GM18858 (cell line): ENCODE measurements around the gene IPO7.
"Not testable (repeated sequence)": the region's sequence is repeated elsewhere in the genome, so short reads cannot be mapped to it uniquely, and the experiment has no call there.

Experiments used
- ATAC-seq: cut with Tn5 transposase; IDR thresholded peaks from one replicate; pipeline ENCODE4 v1.9.1; 2021; ENCODE audit not compliant: unreplicated experiment

IPO7 gene

DNA sequence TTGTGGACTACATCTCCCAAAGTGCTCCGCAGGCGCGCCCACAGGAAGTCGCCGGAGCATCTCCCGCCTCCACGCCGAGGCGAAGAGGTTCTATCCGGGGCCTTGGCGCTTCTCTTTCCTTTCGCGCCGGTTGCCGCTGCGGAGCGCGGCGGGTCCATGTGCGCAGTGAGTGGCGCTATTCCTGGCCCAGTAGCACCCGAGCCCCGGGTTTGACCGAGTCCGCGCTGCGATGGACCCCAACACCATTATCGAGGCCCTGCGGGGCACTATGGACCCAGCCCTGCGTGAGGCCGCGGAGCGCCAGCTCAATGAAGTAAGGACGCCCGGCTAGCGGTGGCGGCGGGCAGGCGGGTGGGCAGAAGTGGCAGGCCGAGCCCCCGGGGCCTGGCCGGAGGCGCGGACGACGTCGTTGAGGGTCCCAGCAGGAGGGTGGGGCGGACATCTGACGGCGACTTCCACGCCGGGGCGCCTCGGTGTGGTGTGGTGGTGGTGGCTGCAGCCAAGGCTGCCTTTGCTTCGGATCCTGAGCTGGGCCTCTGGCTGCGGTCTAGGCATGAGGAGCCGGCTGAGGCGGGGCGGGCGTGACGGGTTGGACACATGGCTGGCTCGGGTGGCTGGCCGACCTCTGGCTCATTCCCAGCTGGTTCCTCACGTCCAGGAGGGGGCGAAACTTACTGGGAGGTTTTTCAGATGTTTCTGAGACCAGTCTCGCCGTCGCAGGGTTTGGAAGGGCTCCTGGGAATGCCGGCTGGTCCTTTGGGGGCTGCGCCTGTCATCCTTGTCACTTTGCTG is at the start of gene IPO7:
TSS of gene IPO7 (plus strand) at position 118 of the 792 bp plus-strand sequence. CDS start at position 230, 112 bp downstream.
- peak; percentile 79 for ATAC-seq

DNA sequence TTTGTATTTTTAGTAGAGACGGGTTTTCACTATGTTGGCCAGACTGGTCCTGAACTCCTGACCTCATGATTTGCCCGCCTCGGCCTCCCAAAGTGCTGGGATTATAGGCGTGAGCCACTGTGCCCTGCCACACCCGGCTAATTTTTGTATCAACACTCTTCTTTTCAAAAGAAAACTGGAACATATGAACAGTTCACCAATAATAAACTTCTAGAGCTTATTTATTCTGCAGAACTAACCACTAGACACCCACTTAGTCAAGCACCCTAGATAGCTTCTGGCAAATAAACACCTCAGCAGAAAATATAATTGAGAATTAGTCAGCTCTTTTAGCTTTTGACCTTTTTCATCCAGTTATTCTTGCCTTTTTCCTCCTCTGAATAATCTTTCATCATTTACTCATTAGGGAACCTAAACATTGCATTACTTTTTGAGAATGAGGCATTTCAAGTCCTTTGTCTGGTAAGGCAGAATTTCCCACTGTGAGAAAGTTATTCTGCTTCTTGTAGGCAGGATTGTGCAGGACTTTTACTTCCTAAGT is 42.7 kb upstream of the IPO7 start:
- ATAC-seq = no peak

GRCh38 chr11:9344061-9344680 is 40.3 kb upstream of the IPO7 start:
- no peak for ATAC-seq

DNA sequence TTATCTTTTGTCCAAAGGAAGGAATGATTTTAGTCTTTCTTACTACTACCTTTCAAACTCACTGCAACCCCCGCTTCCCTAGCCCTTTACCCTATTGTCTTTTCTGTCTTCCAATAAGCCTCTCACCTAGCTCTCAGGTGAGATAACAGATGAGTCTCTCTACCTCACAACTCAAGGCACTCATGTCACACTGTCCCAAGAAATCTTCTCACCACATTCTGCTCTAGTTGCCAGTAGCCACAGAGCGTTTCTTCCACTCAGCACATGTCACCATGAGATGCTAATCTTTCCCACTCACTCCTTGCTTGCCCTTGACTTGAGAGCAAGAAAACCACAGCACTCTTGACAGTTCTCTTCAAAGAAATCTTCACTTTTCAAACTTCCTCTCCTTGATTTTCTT is 37.4 kb upstream of the IPO7 start:
- ATAC-seq = no peak

GRCh38 chr11:9347779-9348178 is 36.7 kb upstream of the IPO7 start:
- ATAC-seq = not testable (repeated sequence)

DNA sequence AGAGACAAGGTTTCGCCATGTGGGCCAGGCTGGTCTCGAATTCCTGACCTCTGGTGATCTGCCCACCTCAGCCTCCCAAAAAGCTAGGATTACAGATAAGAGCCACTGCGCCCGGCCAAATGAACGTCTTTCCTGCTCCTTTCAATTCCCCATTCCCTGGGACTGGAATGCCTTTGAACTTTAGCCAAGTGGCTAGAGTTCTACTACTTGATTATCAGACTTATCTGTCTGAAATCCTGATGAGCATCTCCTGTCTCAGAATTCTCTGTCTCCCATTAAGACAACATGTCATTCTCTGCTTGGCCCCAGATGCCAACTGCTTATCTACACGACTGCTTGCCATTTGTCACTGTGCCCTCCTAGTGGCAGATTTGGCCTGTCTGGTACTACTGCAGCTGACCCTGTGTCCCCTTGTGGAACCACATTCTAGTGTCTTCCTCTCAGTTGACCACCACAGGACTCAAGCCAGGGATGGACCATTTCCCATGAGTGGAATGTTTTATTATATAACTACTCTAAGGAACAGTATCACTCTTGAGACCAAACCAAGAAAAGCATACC is 33.1 kb upstream of the IPO7 start:
- ATAC-seq = no peak

DNA sequence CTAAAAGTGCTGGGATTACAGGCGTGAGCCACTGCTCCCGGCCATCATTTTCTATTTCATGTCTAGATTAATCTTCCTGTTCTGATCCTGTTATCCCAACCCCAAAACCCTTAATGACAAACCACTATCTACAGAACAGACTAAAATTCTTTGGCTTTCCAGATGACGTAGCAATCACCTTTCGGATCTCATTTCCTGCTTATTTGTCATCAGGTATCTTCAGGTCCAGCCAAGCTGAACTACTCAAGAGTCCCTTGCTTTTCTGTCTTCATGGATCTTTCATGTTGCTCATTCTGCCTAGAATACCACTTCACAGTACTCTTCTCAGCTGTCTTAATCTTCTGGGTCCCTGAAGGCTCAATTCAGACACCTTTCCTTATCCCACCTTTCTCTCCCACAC is 27.4 kb upstream of the IPO7 start:
- ATAC-seq = no peak

- ATAC-seq = not testable (repeated sequence)
Observed at GRCh38 chr11:9360862-9361622, 23.4 kb upstream of the IPO7 start.

DNA sequence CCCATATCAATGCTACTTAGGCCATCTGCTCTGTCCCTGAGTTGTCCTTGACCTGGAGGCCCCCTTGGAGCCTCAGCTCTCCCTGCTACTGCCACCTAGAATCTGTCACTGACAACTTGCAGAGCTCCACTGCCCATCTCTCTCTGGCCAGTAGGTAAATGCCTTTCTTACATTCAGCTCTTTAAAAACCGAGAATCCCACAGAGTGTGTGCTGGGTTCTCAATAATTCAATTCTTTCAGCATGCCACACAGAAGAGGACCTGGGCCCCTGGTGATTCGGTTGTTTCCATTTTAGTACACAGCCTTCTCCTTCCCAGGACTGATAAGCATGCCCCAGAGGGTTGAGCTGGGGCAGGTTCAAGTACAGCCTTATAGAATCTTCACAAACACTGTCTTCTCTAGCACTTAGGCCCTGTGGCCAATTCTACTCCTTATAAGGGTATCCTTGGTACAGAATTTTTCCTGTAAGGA is 22.0 kb upstream of the IPO7 start:
- ATAC-seq = no peak

- peak; percentile 91 for ATAC-seq
Observed at GRCh38 chr11:9363954-9364912, 20.2 kb upstream of the IPO7 start.

DNA sequence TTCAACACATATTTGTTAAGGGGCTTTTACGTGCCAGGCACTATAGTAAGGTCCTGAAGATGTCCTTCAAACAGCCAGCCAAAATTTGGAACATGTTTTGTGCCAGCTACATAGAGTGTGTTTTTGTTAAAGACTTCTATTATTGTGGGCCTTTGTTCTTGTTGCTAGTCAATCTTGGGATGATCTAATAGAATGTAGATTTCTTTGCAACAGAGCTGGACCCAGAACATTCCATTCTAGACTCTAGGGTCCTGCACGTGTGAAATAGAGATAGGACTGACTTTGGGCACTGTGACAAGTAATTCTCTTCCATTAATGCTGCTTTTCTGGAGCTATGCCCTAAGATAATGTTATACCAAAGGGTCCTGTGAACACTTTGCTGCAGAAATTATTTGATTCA is 16.9 kb upstream of the IPO7 start:
- ATAC-seq = no peak

- no peak for ATAC-seq
Observed at GRCh38 chr11:9377036-9377435, 7.4 kb upstream of the IPO7 start.

DNA sequence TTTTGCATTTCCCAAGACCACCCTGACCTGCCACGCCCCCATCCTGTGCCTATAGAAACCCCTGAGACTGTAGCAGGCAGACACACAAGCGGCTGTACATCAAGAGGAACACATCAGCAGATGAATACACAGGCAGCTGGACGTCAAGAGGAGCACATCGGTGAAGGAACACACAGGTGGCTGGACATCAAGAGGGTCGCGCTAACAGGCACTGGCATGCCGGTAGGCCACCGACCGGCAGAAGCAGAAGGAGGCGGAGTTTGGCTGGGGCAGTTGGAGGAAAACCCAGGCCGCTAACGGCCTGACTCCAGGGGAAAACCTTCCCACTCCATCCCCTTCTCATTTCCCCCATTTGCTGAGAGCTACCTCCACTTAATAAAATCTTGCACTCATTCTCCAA is 5.4 kb upstream of the IPO7 start:
- ATAC-seq = no peak

- ATAC-seq = no peak
Observed at GRCh38 chr11:9380773-9381172, 3.7 kb upstream of the IPO7 start.

DNA sequence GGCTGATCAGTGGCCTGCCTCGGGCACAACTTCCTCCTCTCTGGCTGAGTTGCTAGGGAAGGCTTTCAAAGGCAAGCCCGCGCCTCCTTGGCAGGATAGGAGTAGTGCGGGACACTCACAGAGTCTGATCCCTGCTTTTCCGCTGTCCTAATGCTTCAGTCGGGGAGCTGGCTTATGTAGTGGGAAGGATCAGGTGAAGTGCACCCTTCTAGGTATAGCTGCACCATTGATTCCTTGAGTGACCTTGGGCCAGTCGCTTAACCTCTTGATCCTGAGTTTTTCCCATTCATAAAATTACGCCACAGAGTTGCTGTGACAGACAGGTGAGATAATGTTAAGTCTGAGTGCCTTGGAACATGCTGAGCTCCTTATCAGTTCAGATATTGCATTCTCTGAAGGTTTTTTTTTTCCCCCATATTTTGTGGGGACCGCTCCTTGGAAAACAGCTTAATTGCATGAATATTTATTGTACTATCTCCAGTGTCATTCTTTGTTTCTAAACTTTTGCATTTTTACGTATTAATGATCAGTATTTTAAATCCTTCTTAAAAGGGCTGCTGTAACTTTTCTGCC is 961 bp downstream of the IPO7 start:
- ATAC-seq = no peak

- no peak for ATAC-seq
Observed at GRCh38 chr11:9386086-9386485, 1.6 kb downstream of the IPO7 start.

- ATAC-seq = no peak
Observed at GRCh38 chr11:9386901-9387300, 2.4 kb downstream of the IPO7 start.

- no peak for ATAC-seq
Observed at GRCh38 chr11:9396310-9396709, 11.9 kb downstream of the IPO7 start.

DNA sequence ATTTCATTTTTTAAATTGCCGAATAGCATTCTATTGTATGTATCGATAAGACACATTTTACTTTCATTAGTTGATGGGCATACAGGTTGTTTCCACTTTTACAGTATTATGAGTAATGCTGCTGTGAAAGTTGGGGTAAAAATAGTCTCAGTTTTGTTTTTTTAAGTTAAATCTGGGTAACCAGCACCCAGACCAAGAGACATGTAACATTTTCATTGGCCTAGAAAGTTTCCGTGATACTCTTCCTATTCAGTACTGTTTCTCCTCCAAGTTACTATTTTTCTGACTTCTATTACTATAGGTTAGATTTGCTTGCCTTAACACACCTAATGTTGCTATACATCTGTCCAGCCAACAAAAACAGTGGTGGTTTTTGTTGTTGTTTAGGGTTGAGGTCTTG is 12.3 kb downstream of the IPO7 start:
- peak; percentile 62 for ATAC-seq
